NT2/D1 (cell line): ENCODE measurements around the gene NPAS3.

ENCODE experiments used
- SUZ12 ChIP-seq: IDR thresholded peaks from 2 replicates; pipeline ENCODE4 v1.6.1; 2011; ENCODE audit not compliant: insufficient read length, insufficient read depth; ENCODE audit errors: extremely low read depth
- YY1 ChIP-seq: IDR thresholded peaks from 2 replicates; pipeline ENCODE4 v1.6.1; 2011; ENCODE audit not compliant: insufficient read length, insufficient read depth
- ZNF274 ChIP-seq: IDR thresholded peaks from 2 replicates; pipeline ENCODE4 v1.6.1; 2011; ENCODE audit warnings: mild to moderate bottlenecking, low read depth, low read length

- TF ChIP-seq YY1 (no peak), ZNF274 (no peak), SUZ12 (no peak)
Observed at GRCh38 chr14:33150666-33151428, 212.2 kb downstream of the NPAS3 start.
